NCI-H2081 treated with DMSO at 0.1 percent for 48 hours (cell line): ENCODE results near the gene WDR35.
"Not testable (repeated sequence)": the region's sequence is repeated elsewhere in the genome, so short reads cannot be mapped to it uniquely, and the experiment has no call there.

Experiments
- DNase-seq: peaks from one replicate; lab custom pipeline; 2025; lab: John Stamatoyannopoulos, UW

The WDR35 gene

GRCh38 chr2:19894134-19894792, 95.6 kb downstream of the WDR35 start:
- no peak for DNase-seq

DNA sequence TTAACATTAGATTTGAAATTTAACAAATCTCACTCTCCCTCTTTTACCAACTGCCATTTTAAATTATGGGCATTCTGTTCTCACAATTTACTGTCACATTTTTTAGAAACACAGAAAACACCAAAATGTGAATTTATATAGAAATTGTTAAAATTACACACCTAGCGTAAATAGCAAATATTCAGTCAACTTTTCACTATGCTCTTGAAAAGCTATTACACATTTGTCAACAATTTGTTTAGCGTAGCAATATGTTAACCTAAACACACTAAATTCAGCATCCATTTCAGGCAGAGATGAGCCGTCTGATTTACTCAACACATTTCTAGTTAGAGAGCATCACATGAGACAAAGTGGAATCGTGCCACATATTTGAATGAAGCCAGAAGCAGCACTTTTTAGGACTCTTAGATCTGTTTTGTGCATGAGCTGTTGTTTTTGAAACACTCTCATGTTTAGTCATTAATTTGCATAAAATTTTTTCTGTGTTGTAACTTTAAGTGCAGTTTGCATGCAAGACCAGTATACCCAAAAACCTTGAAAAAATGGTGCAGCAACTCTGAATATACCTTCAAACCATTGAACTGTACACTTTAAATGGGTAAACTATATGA, 96.3 kb downstream of the WDR35 start:
- DNase-seq = no peak

- DNase-seq = not testable (repeated sequence)
Observed at GRCh38 chr2:19891971-19892370, 97.9 kb downstream of the WDR35 start.

- no peak for DNase-seq
Observed at GRCh38 chr2:19890104-19890503, 99.8 kb downstream of the WDR35 start.

DNA sequence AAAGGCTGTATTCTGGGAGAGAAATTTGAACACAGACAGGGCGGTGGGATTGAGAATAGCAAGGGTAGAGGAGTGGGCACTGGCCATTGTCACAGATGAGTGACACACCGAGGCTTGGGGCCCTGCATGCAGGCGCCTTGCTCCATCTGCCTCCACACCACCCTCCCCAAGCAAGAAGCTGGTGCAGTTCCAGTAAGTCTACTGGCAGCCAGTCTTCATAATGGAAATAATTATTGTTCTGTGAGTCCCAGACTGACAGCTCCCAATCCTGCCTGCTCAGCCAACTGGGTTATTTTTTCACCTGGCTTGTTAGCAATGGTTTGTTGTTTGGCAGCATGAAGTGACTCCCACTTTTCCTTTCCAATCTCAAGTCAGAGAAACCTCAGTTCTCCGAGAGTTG, 101.1 kb downstream of the WDR35 start:
- no peak for DNase-seq

DNA sequence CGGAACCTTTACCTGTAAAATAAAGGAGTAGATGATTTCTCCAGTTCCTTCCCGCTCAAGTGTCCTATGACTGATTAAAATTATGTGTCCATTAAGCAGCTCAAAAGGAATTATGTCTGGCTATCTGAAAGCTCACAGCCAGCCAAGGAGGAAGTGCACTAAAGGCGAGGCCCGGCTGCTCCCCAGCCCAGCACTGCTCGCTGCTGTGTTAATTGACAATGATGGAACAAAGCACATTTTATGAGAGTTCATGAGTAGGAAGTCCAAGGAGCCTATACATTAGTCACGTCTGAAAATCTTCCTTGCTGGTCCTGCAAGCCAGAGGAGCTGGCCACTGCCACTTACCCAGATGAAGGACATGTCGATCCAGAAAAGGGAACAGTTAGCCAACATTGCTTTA, 102.4 kb downstream of the WDR35 start:
- no peak for DNase-seq

DNA sequence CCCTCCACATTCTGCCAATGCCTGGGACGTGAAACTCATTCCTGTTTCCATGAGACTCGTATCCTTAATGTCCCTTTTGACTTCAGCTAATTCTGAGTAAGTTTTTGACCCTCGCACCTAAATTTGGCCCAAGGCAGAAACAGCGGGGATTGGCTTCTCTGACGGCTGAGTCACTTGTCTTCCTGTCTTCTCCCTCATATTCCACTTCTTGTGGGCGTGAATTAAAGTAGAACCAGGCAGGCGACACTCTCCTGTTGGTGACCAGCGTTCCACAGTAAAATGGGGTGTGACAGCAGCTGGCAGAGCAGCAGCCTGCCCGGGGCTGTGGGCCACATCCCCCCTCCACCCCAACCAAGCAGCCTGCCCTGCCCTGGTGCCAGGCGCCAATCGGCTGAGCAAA, 103.6 kb downstream of the WDR35 start:
- no peak for DNase-seq

- DNase-seq = no peak
Observed at GRCh38 chr2:19885791-19886190, 104.1 kb downstream of the WDR35 start.

DNA sequence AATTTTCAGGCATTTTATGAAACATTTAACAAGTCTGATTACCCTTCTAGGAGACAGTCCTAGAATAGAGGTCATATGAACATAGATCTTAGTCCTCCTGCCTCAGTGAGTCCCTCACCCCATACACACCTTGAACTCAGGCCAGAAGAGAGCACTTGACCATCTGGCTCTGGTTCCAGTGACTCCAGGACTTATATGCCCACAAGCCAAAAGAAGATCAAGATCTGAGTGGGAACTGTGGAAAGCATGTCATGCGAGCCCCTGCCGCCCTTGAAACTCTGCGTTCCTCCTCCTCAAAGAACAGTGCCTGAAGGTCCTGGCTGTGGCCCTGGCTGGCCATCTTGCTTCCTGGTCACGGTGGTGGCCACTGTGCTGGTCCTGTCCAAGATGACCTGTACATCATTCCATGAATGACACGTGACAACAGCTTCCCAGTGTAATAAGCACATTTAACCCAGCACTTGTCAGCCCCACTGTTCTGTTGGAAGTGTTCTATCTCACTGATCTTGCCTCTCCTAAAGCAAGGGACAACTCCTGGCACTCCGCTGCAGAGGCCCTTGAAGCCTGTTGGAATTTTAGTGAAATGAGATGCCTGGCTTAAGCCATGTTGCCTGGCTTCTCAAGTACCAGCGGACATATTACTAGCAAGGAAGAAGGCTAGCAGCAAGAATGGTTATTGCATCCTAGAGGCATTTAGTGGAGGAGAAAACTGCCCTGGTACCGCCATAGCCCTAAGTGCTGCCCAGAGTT, 105.8 kb downstream of the WDR35 start:
- no peak for DNase-seq

- DNase-seq = no peak
Observed at GRCh38 chr2:19883486-19883885, 106.4 kb downstream of the WDR35 start.

DNA sequence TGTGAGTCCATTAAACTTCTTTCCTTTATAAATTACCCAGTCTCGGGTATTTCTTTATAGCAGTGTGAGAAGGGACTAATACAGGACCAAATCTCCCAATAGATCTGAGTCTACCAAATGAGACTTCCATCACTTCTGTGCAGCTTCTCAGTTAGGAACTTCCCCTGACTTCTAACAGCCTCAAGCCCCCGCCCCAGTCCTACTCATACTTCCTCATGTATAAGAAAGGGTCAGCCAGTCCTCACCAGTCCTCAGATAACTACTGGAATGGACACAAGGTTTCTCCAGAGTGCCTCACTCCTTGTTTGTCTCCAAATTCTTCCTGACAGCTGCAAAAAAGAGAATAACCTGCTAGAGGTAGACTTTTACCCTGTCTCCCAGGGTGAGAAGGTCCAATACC, 107.6 kb downstream of the WDR35 start:
- no peak for DNase-seq

DNA sequence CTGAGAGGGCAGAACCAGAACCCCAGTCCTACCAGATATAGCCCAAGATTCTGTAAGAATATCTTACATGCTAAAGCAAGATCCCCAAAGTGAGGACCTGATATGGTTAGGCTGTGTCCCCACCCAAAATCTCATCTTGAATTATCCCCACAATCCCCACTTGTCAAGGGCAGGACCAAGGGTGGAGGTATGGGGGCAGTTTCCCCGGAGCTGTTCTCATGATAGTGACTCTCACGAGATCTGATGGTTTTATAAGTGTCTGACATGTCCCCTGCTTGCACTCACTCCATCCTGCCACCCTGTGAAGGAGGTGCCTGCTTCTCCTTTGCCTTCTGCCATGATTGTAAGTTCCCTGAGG, 108.0 kb downstream of the WDR35 start:
- DNase-seq = no peak

DNA sequence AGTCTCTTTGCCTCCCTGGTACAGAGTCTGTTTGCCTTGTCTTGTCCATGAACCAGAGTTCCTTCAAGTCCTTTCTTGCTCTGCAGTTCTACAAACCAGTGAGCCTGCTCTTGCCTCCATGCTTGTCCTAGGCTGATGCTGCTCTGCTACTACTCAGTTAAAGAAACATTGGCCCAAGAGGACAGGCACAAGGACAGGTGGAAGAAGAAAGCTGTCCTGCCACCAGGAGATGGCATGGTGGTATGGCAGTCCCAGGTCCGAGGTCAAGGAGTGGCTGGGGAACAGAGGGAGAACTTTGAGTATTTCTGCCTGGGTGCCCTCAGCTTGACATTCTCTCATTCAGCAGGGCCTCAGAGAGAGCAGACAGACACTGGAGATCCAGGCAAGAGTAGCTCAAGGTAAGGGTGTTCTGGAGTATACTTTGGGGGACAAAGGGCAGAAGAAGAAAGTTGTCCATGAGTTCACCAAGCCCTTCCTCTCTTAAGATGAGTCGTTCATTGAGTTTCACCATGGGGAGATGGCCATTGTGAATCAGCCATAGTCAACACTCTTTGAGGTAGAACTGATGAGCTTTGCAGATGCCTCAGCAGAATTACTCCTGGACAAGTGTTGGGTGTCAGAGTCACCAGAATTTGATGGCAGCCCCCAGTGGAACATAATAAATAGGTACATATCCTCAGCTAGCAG, 108.5 kb downstream of the WDR35 start:
- DNase-seq = no peak

- not testable (repeated sequence) for DNase-seq
Observed at GRCh38 chr2:19880191-19880590, 109.7 kb downstream of the WDR35 start.

GRCh38 chr2:19879120-19879519, 110.8 kb downstream of the WDR35 start:
- no peak for DNase-seq

GRCh38 chr2:19878268-19879046, 111.4 kb downstream of the WDR35 start:
- DNase-seq = no peak

DNA sequence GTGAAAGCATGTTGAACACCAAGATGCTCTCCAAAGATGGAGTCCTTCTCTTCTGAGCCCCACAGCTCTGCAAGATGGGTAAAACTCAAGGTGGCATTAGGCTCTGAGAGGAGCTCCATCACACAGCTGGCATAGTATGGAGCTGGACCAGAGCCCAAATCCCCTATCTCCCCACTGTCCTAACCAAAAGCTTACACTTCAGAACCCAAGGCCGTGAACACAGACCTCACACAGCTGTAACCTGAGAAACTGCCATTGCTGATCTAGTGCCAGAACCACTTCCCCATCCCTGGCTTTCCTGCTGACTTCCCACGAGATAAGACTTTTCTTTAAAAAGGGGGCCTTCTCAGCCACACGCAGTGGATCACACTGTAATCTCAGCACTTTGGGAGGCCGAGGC, 113.2 kb downstream of the WDR35 start:
- DNase-seq = no peak

- no peak for DNase-seq
Observed at GRCh38 chr2:19875280-19875679, 114.6 kb downstream of the WDR35 start.

- DNase-seq = no peak
Observed at GRCh38 chr2:19874726-19875125, 115.2 kb downstream of the WDR35 start.

- no peak for DNase-seq
Observed at GRCh38 chr2:19873014-19873413, 116.9 kb downstream of the WDR35 start.

DNA sequence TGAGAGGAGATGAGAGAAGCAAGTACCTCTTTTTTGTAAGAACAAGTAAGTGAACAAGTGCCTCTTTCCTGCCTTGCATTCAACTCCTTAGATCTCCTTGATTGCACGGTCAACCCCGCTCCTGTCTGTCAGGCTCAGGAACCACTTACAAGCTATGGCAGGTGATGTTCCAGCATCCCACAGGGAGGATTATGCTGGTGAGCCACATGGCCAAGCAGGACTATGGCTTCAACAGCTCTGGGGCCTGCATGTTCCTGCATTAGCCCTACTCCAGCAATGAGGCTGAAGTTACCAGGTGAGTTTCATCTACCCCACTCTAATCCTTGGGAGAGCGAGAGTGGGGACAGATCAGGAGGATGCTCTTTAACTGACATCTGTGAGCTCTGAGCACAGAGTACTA, 117.6 kb downstream of the WDR35 start:
- no peak for DNase-seq

GRCh38 chr2:19871836-19872235, 118.1 kb downstream of the WDR35 start:
- DNase-seq = no peak
